ENCODE measurements around the gene IL1F10.

DNA sequence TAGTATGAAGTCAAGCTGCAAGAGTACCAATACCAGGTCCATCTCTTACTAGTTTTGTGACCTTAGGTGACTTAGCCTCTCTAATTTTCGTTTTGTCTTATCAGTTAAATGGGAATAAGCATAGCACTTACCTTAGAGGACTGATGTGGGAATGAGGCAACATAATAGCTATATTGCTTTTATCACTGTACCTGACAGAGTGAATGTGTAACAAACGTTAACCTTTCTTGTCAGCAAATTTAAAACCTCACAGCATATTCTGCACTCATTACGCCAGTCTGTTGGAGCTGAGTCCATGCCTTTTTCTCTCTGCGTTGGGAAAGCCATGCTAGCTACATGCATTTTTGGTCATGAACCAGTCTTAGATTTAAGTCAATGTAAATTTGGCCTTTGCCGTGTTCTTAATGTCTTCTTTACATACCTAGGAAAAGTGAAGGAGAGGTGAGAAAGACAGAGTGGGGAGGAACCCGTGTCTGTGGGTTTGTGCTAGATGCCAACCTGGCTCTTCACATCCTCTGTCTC is 15.3 kb upstream of the IL1F10 start, which contains the start of gene IL36B:
- no peak for TF ChIP-seq POLR2AphosphoS5 (IDR thresholded peaks at IDR 0.05; ENCODE audit: low read depth)
- TF ChIP-seq, protein P1, sequence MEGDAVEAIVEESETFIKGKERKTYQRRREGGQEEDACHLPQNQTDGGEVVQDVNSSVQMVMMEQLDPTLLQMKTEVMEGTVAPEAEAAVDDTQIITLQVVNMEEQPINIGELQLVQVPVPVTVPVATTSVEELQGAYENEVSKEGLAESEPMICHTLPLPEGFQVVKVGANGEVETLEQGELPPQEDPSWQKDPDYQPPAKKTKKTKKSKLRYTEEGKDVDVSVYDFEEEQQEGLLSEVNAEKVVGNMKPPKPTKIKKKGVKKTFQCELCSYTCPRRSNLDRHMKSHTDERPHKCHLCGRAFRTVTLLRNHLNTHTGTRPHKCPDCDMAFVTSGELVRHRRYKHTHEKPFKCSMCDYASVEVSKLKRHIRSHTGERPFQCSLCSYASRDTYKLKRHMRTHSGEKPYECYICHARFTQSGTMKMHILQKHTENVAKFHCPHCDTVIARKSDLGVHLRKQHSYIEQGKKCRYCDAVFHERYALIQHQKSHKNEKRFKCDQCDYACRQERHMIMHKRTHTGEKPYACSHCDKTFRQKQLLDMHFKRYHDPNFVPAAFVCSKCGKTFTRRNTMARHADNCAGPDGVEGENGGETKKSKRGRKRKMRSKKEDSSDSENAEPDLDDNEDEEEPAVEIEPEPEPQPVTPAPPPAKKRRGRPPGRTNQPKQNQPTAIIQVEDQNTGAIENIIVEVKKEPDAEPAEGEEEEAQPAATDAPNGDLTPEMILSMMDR (IDR thresholded peaks at IDR 0.05; ENCODE audit: insufficient read depth, low read length) = no peak
- TF ChIP-seq, protein P2, sequence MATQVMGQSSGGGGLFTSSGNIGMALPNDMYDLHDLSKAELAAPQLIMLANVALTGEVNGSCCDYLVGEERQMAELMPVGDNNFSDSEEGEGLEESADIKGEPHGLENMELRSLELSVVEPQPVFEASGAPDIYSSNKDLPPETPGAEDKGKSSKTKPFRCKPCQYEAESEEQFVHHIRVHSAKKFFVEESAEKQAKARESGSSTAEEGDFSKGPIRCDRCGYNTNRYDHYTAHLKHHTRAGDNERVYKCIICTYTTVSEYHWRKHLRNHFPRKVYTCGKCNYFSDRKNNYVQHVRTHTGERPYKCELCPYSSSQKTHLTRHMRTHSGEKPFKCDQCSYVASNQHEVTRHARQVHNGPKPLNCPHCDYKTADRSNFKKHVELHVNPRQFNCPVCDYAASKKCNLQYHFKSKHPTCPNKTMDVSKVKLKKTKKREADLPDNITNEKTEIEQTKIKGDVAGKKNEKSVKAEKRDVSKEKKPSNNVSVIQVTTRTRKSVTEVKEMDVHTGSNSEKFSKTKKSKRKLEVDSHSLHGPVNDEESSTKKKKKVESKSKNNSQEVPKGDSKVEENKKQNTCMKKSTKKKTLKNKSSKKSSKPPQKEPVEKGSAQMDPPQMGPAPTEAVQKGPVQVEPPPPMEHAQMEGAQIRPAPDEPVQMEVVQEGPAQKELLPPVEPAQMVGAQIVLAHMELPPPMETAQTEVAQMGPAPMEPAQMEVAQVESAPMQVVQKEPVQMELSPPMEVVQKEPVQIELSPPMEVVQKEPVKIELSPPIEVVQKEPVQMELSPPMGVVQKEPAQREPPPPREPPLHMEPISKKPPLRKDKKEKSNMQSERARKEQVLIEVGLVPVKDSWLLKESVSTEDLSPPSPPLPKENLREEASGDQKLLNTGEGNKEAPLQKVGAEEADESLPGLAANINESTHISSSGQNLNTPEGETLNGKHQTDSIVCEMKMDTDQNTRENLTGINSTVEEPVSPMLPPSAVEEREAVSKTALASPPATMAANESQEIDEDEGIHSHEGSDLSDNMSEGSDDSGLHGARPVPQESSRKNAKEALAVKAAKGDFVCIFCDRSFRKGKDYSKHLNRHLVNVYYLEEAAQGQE (IDR thresholded peaks at IDR 0.05; ENCODE audit: insufficient replicate concordance, low read depth) = no peak
- TF ChIP-seq GABPA (IDR thresholded peaks at IDR 0.05; ENCODE audit: low read depth) = no peak

All from HL-60 (cell line).